ENCODE data around the gene ATXN1. TPM values are rescaled to one million over a fixed set of nuclear protein-coding genes. Genes with fewer than 3 reads are reported as not detected.

The ATXN1 gene
- total RNA-seq, 1 experiment from 2014 or later = 8.1 TPM

DNA sequence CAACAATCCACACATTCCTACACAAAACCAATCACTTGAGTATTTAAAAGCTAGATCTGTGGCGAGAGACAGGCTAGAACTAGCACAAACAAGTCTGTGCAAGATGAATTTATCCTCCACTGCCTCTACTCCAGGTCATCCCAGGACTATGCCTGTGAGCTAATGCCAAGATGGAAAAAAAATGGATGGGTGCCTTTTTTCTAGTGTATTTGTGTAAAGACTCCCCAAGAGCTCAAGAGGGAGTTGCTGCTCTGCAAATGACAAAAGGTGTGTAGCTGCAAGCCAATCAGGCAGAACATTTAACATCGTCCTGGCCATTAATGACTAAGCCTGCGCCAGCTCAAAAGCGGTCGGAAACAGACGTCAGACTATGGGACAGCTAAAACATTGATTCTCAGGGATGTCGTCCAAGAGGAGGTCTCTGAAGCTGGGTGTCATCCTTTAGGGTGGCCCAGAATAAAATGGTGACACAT lies 21.9 kb downstream of the ATXN1 start:
- TF ChIP-seq HMGA2 (CRISPR knock-in tag; IDR thresholded peaks at IDR 0.05) = no peak
- no peak for TF ChIP-seq RORB (CRISPR knock-in tag; IDR thresholded peaks at IDR 0.05)
- no peak for TF ChIP-seq NFATC4 (CRISPR knock-in tag; IDR thresholded peaks at IDR 0.05)
- TF ChIP-seq IRF1 (CRISPR knock-in tag; IDR thresholded peaks at IDR 0.05) = no peak
- no peak for TF ChIP-seq ZNF219 (CRISPR knock-in tag; IDR thresholded peaks at IDR 0.05; ENCODE audit: borderline replicate concordance)
- TF ChIP-seq, protein P1, sequence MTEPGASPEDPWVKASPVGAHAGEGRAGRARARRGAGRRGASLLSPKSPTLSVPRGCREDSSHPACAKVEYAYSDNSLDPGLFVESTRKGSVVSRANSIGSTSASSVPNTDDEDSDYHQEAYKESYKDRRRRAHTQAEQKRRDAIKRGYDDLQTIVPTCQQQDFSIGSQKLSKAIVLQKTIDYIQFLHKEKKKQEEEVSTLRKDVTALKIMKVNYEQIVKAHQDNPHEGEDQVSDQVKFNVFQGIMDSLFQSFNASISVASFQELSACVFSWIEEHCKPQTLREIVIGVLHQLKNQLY (CRISPR knock-in tag; IDR thresholded peaks at IDR 0.05) = no peak
- TF ChIP-seq, protein P2, sequence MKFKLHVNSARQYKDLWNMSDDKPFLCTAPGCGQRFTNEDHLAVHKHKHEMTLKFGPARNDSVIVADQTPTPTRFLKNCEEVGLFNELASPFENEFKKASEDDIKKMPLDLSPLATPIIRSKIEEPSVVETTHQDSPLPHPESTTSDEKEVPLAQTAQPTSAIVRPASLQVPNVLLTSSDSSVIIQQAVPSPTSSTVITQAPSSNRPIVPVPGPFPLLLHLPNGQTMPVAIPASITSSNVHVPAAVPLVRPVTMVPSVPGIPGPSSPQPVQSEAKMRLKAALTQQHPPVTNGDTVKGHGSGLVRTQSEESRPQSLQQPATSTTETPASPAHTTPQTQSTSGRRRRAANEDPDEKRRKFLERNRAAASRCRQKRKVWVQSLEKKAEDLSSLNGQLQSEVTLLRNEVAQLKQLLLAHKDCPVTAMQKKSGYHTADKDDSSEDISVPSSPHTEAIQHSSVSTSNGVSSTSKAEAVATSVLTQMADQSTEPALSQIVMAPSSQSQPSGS (CRISPR knock-in tag; IDR thresholded peaks at IDR 0.05; ENCODE audit: borderline replicate concordance, low read depth) = no peak
- no peak for TF ChIP-seq TP53 (CRISPR knock-in tag; IDR thresholded peaks at IDR 0.05)
- H3K36me3 Mint-ChIP-seq = no peaks in the 10 kb centered on the region
- no peaks in the 10 kb centered on the region for H3K9me3 Mint-ChIP-seq
- peaks cover 37% of the 10 kb centered on the region for H3K4me1 Mint-ChIP-seq
- H3K4me3 Mint-ChIP-seq = no peak overlapping the region
- ChIA-PET CTCF (interaction anchor here (0.5 to 1.8 kb wide), 9 partner anchors 8 to 471 kb away, joined by 3 to 14 read pairs (median 4); partner anchors contain the start of gene ATXN1), POLR2A (no interaction called here)
- ATAC-seq (peak; percentile 75), DNase-seq (ENCODE audit: low spot score) (no peak)
- H3K27ac Mint-ChIP-seq = peak overlapping the region; percentile 37
- no peaks in the 10 kb centered on the region for H3K27me3 Mint-ChIP-seq (ENCODE audit: low read depth)

GRCh38 chr6:16737925-16738324 lies 23.3 kb downstream of the ATXN1 start:
- ChIA-PET CTCF (no interaction called here), POLR2A (no interaction called here)
- Mint-ChIP-seq H3K4me1 (peaks cover 37% of the 10 kb centered on the region), H3K27me3 (ENCODE audit: low read depth) (no peaks in the 10 kb centered on the region), H3K36me3 (no peaks in the 10 kb centered on the region), H3K4me3 (no peak overlapping the region), H3K27ac (0 out of 2 replicates have a peak overlapping the region, but pooled peaks have one; percentile 88), H3K9me3 (no peaks in the 10 kb centered on the region)
- DNase-seq (ENCODE audit: low spot score) (no peak), ATAC-seq (no peak)
- TF ChIP-seq RELA (CRISPR knock-in tag; IDR thresholded peaks at IDR 0.05; ENCODE audit: borderline replicate concordance) (no peak), USF1 (CRISPR knock-in tag; IDR thresholded peaks at IDR 0.05) (no peak)

GRCh38 chr6:16736856-16737775 lies 24.1 kb downstream of the ATXN1 start:
- no peak overlapping the region; the same call in 1 of the 2 replicates for H3K4me3 Mint-ChIP-seq
- DNase-seq (ENCODE audit: low spot score) (no peak), ATAC-seq (no peak)
- TF ChIP-seq SP1 (CRISPR knock-in tag; conservative IDR thresholded peaks at IDR 0.05) (no peak), GABPB1 (CRISPR knock-in tag; IDR thresholded peaks at IDR 0.05) (no peak), IRF1 (CRISPR knock-in tag; IDR thresholded peaks at IDR 0.05) (no peak), SMAD3 (CRISPR knock-in tag; IDR thresholded peaks at IDR 0.05; ENCODE audit: borderline replicate concordance) (no peak)
- H3K9me3 Mint-ChIP-seq = no peaks in the 10 kb centered on the region
- CTCF ChIA-PET = no interaction called here
- H3K27me3 Mint-ChIP-seq (ENCODE audit: low read depth) = no peaks in the 10 kb centered on the region
- H3K27ac Mint-ChIP-seq = peak overlapping the region; percentile 88
- H3K36me3 Mint-ChIP-seq = no peaks in the 10 kb centered on the region
- POLR2A ChIA-PET = interaction anchor here (0.6 kb wide), 1 partner anchor 10 kb away, joined by 3 read pairs; no protein-coding TSS in a partner anchor
- H3K4me1 Mint-ChIP-seq = peaks cover 37% of the 10 kb centered on the region

DNA sequence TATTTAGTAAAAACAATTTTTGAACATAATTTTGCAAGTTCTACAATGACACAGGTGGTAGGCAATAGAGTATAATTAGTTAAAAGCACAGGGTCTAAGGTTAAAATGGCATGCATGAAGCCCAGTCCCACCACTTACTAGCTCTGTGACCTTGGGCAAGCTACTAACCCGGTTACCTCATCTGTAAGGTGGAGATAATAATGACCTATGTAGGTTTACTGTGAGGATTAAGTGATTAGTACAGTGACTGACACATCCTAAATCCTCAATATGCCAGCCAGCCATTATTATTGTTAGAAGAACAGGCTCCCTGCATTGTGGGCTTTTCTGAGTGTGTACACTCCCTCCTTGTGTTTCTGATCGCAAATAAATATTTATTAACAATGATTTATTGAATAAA lies 26.2 kb downstream of the ATXN1 start:
- Mint-ChIP-seq H3K4me1 (peaks cover 42% of the 10 kb centered on the region), H3K36me3 (no peaks in the 10 kb centered on the region), H3K27me3 (ENCODE audit: low read depth) (no peaks in the 10 kb centered on the region), H3K27ac (no peak overlapping the region), H3K9me3 (no peaks in the 10 kb centered on the region), H3K4me3 (no peak overlapping the region)
- ChIA-PET POLR2A (no interaction called here), CTCF (no interaction called here)
- no peak for ATAC-seq
- TF ChIP-seq GABPB1 (CRISPR knock-in tag; IDR thresholded peaks at IDR 0.05) = peak; percentile 16; the same call in 1 of the 2 replicates
- TF ChIP-seq, protein P3, sequence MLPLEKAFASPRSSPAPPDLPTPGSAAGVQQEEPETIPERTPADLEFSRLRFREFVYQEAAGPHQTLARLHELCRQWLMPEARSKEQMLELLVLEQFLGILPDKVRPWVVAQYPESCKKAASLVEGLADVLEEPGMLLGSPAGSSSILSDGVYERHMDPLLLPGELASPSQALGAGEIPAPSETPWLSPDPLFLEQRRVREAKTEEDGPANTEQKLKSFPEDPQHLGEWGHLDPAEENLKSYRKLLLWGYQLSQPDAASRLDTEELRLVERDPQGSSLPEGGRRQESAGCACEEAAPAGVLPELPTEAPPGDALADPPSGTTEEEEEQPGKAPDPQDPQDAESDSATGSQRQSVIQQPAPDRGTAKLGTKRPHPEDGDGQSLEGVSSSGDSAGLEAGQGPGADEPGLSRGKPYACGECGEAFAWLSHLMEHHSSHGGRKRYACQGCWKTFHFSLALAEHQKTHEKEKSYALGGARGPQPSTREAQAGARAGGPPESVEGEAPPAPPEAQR (CRISPR knock-in tag; IDR thresholded peaks at IDR 0.05) = no peak
- DNase-seq (ENCODE audit: low spot score) = no peak

Measured in WTC11 (cell line).